Hepatocyte (in vitro differentiated cells): ENCODE results near the gene TVP23A. TPM values are rescaled to one million over a fixed set of nuclear protein-coding genes. Genes with fewer than 3 reads are reported as not detected.

Source experiments
- DNase-seq: peaks from one replicate; pipeline ENCODE4 v3.0.0-alpha.2; 2016; ENCODE audit warnings: low spot score
- H2AFZ ChIP-seq: fragments of 200-600 bp; sonication (generic); 2 replicates; pipeline ENCODE4 v1.6.0; 2016; ENCODE audit warnings: antibody characterized with exemption, mild to moderate bottlenecking
- H3K27ac ChIP-seq: fragments of 200-600 bp; sonication (generic); 2 replicates; pipeline ENCODE4 v1.5.1; 2016; ENCODE audit warnings: mild to moderate bottlenecking
- H3K27me3 ChIP-seq: fragments of 200-600 bp; sonication (generic); 2 replicates; pipeline ENCODE4 v1.6.1; 2016
- H3K36me3 ChIP-seq: fragments of 200-600 bp; sonication (generic); replicated peaks from 2 replicates; pipeline ENCODE4 v1.5.1; 2016; ENCODE audit warnings: low read depth; ENCODE audit not compliant: insufficient read depth
- H3K4me1 ChIP-seq: fragments of 200-600 bp; sonication (generic); 2 replicates; pipeline ENCODE4 v1.5.1; 2016; ENCODE audit warnings: mild to moderate bottlenecking, moderate library complexity; ENCODE audit not compliant: insufficient read depth
- H3K4me2 ChIP-seq: fragments of 200-600 bp; sonication (generic); 2 replicates; pipeline ENCODE4 v1.6.0; 2016
- H3K4me3 ChIP-seq: fragments of 200-600 bp; sonication (generic); 2 replicates; pipeline ENCODE4 v1.5.1; 2016; ENCODE audit warnings: mild to moderate bottlenecking
- H3K79me2 ChIP-seq: fragments of 200-600 bp; sonication (generic); 2 replicates; pipeline ENCODE4 v1.6.0; 2017; ENCODE audit warnings: mild to moderate bottlenecking
- H3K9me2 ChIP-seq: fragments of 200-600 bp; sonication (generic); replicated peaks from 2 replicates; pipeline ENCODE4 v1.6.0; 2017; ENCODE audit warnings: mild to moderate bottlenecking; ENCODE audit not compliant: insufficient read depth
- H3K9me3 ChIP-seq: fragments of 200-600 bp; sonication (generic); 2 replicates; pipeline ENCODE4 v1.5.1; 2016; ENCODE audit warnings: low read depth, mild to moderate bottlenecking
- H4K20me1 ChIP-seq: fragments of 200-600 bp; sonication (generic); 2 replicates; pipeline ENCODE4 v1.6.0; 2016; ENCODE audit warnings: mild to moderate bottlenecking; ENCODE audit not compliant: insufficient read depth, poor library complexity, severe bottlenecking
- CTCF ChIP-seq: fragments of 200-600 bp; sonication (generic); IDR thresholded peaks from 2 replicates; pipeline ENCODE4 v1.5.1; 2016; ENCODE audit warnings: antibody characterized with exemption, mild to moderate bottlenecking; ENCODE audit not compliant: poor library complexity
- EZH2 ChIP-seq: fragments of 200-600 bp; sonication (generic); IDR thresholded peaks from 2 replicates; pipeline ENCODE4 v1.6.1; 2016; ENCODE audit warnings: antibody characterized with exemption, mild to moderate bottlenecking, borderline replicate concordance
- EZH2phosphoT487 ChIP-seq: fragments of 200-600 bp; sonication (generic); IDR thresholded peaks from one replicate; pipeline ENCODE4 v1.6.1; 2018; ENCODE audit warnings: antibody characterized with exemption, mild to moderate bottlenecking, low read depth, moderate library complexity; ENCODE audit not compliant: unreplicated experiment, severe bottlenecking
- WGBS: methylation state at CpG from one replicate; pipeline ENCODE4 v1.1.6; 2016; ENCODE audit warnings: low lambda C conversion rate; ENCODE audit errors: missing lambda C conversion rate; 5-methylcytosine and 5-hydroxymethylcytosine counted together
- polyA plus RNA-seq: library from polyadenylated mRNA; unstranded; fragments of >200 nt; fragmentation: Nextera tagmentation; extraction: Ambion mirVana; gene quantifications from 2 replicates; pipeline ENCODE4 v1.2.1, GENCODE V29; 2016
- total RNA-seq: library from RNA; depleted of rRNA; stranded (reverse); fragments of >200 nt; gene quantifications from 2 replicates; pipeline ENCODE4 v1.2.3, GENCODE V29; 2014

Gene TVP23A
- total and polyA plus RNA-seq, 2 experiments from 2014 or later, result 0.67 to 1.1 TPM

GRCh38 chr16:10756574-10756973 is 62.0 kb downstream of the TVP23A start:
- Histone ChIP-seq H2AFZ (no peak overlapping the region), H3K27ac (no peak overlapping the region), H3K4me2 (no peak overlapping the region), H3K27me3 (no peaks in the 10 kb centered on the region), H3K4me3 (no peak overlapping the region), H3K36me3 (no peaks in the 10 kb centered on the region), H3K4me1 (no peaks in the 10 kb centered on the region), H3K9me3 (no peaks in the 10 kb centered on the region), H3K9me2 (no peaks in the 10 kb centered on the region), H4K20me1 (no peaks in the 10 kb centered on the region), H3K79me2 (no peaks in the 10 kb centered on the region)
- TF ChIP-seq EZH2phosphoT487 (no peak), CTCF (no peak), EZH2 (no peak)
- no peak for DNase-seq
- 92% methylated on average over 6 of the region's 6 CpGs for WGBS

GRCh38 chr16:10754941-10755340 is 63.7 kb downstream of the TVP23A start:
- WGBS, result 90% methylated on average over 4 of the region's 4 CpGs
- no peak overlapping the region for H3K4me2 ChIP-seq
- no peaks in the 10 kb centered on the region for H3K9me3 ChIP-seq
- H3K79me2 ChIP-seq, result no peaks in the 10 kb centered on the region
- no peaks in the 10 kb centered on the region for H4K20me1 ChIP-seq
- H2AFZ ChIP-seq, result no peak overlapping the region
- no peak overlapping the region for H3K4me3 ChIP-seq
- TF ChIP-seq EZH2 (no peak), CTCF (no peak), EZH2phosphoT487 (no peak)
- no peak for DNase-seq
- no peak overlapping the region for H3K27ac ChIP-seq
- H3K9me2 ChIP-seq, result no peaks in the 10 kb centered on the region
- H3K4me1 ChIP-seq, result no peaks in the 10 kb centered on the region
- H3K36me3 ChIP-seq, result no peaks in the 10 kb centered on the region
- H3K27me3 ChIP-seq, result no peaks in the 10 kb centered on the region

GRCh38 chr16:10753670-10754069 is 64.9 kb downstream of the TVP23A start:
- Histone ChIP-seq H3K4me3 (no peak overlapping the region), H3K36me3 (no peaks in the 10 kb centered on the region), H2AFZ (no peak overlapping the region), H4K20me1 (no peaks in the 10 kb centered on the region), H3K4me2 (no peak overlapping the region), H3K79me2 (no peaks in the 10 kb centered on the region), H3K27me3 (no peaks in the 10 kb centered on the region), H3K4me1 (no peaks in the 10 kb centered on the region), H3K9me2 (no peaks in the 10 kb centered on the region), H3K9me3 (no peaks in the 10 kb centered on the region), H3K27ac (no peak overlapping the region)
- TF ChIP-seq CTCF (no peak), EZH2phosphoT487 (no peak), EZH2 (no peak)
- WGBS, result 97% methylated on average over 7 of the region's 7 CpGs
- DNase-seq, result no peak

GRCh38 chr16:10752843-10753523 is 65.6 kb downstream of the TVP23A start:
- TF ChIP-seq EZH2phosphoT487 (no peak), EZH2 (no peak), CTCF (no peak)
- Histone ChIP-seq H4K20me1 (no peaks in the 10 kb centered on the region), H3K9me3 (no peaks in the 10 kb centered on the region), H2AFZ (no peak overlapping the region), H3K4me3 (no peak overlapping the region), H3K27ac (no peak overlapping the region), H3K79me2 (no peaks in the 10 kb centered on the region), H3K4me2 (no peak overlapping the region), H3K36me3 (no peaks in the 10 kb centered on the region), H3K4me1 (no peaks in the 10 kb centered on the region), H3K9me2 (no peaks in the 10 kb centered on the region), H3K27me3 (no peaks in the 10 kb centered on the region)
- no peak for DNase-seq
- WGBS, result 94% methylated on average over 10 of the region's 10 CpGs
